HL-60 (cell line): ENCODE measurements around the gene PDXK.

Experiments used
- DNase-seq, 2 experiments: peaks; one replicate each; pipeline ENCODE4 v3.0.0-alpha.2; 2010 to 2020; ENCODE audit warnings: low read depth in 1 of 2, low spot score in 1 of 2
- H3K27ac ChIP-seq: fragments of 250-450 bp; sonication (Bioruptor Pico); replicated peaks from 2 replicates; pipeline ENCODE4 v1.5.1; 2020; ENCODE audit warnings: mild to moderate bottlenecking, moderate library complexity
- H3K27me3 ChIP-seq: fragments of 250-450 bp; sonication (Bioruptor Pico); 2 replicates; pipeline ENCODE4 v1.5.1; 2021; ENCODE audit warnings: mild to moderate bottlenecking, moderate library complexity; ENCODE audit not compliant: insufficient read depth, poor library complexity, severe bottlenecking
- H3K4me3 ChIP-seq: replicated peaks from 2 replicates; pipeline ENCODE4 v1.5.1; 2011; ENCODE audit warnings: mild to moderate bottlenecking, control low read depth, low read length; ENCODE audit not compliant: insufficient read depth
- GABPA ChIP-seq: IDR thresholded peaks from 2 replicates; pipeline ENCODE4 v1.6.1; 2012; ENCODE audit warnings: low read depth
- POLR2AphosphoS5 ChIP-seq: IDR thresholded peaks from 2 replicates; pipeline ENCODE4 v1.6.1; 2012; ENCODE audit warnings: low read depth
- SPI1 ChIP-seq: IDR thresholded peaks from 2 replicates; pipeline ENCODE4 v1.6.1; 2012; ENCODE audit warnings: low read depth, mild to moderate bottlenecking, borderline replicate concordance
- TF ChIP-seq, protein P1 (sequence below): IDR thresholded peaks from 2 replicates; pipeline ENCODE4 v1.6.1; 2012; ENCODE audit warnings: low read depth; ENCODE audit not compliant: insufficient replicate concordance
- TF ChIP-seq, protein P2 (sequence below): IDR thresholded peaks from one replicate; pipeline ENCODE4 v1.5.1; 2011; ENCODE audit warnings: low read length, control low read depth, inconsistent platforms; ENCODE audit not compliant: insufficient read depth

Gene PDXK

GRCh38 chr21:43772425-43772821 lies 53.5 kb downstream of the PDXK start:
- Histone ChIP-seq H3K27me3 (no peaks in the 10 kb centered on the region), H3K4me3 (no peak overlapping the region), H3K27ac (no peak overlapping the region)
- TF ChIP-seq POLR2AphosphoS5 (no peak), SPI1 (no peak), GABPA (no peak)
- TF ChIP-seq, protein P1, sequence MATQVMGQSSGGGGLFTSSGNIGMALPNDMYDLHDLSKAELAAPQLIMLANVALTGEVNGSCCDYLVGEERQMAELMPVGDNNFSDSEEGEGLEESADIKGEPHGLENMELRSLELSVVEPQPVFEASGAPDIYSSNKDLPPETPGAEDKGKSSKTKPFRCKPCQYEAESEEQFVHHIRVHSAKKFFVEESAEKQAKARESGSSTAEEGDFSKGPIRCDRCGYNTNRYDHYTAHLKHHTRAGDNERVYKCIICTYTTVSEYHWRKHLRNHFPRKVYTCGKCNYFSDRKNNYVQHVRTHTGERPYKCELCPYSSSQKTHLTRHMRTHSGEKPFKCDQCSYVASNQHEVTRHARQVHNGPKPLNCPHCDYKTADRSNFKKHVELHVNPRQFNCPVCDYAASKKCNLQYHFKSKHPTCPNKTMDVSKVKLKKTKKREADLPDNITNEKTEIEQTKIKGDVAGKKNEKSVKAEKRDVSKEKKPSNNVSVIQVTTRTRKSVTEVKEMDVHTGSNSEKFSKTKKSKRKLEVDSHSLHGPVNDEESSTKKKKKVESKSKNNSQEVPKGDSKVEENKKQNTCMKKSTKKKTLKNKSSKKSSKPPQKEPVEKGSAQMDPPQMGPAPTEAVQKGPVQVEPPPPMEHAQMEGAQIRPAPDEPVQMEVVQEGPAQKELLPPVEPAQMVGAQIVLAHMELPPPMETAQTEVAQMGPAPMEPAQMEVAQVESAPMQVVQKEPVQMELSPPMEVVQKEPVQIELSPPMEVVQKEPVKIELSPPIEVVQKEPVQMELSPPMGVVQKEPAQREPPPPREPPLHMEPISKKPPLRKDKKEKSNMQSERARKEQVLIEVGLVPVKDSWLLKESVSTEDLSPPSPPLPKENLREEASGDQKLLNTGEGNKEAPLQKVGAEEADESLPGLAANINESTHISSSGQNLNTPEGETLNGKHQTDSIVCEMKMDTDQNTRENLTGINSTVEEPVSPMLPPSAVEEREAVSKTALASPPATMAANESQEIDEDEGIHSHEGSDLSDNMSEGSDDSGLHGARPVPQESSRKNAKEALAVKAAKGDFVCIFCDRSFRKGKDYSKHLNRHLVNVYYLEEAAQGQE = no peak
- TF ChIP-seq, protein P2, sequence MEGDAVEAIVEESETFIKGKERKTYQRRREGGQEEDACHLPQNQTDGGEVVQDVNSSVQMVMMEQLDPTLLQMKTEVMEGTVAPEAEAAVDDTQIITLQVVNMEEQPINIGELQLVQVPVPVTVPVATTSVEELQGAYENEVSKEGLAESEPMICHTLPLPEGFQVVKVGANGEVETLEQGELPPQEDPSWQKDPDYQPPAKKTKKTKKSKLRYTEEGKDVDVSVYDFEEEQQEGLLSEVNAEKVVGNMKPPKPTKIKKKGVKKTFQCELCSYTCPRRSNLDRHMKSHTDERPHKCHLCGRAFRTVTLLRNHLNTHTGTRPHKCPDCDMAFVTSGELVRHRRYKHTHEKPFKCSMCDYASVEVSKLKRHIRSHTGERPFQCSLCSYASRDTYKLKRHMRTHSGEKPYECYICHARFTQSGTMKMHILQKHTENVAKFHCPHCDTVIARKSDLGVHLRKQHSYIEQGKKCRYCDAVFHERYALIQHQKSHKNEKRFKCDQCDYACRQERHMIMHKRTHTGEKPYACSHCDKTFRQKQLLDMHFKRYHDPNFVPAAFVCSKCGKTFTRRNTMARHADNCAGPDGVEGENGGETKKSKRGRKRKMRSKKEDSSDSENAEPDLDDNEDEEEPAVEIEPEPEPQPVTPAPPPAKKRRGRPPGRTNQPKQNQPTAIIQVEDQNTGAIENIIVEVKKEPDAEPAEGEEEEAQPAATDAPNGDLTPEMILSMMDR = no peak
- DNase-seq = no peak

GRCh38 chr21:43774163-43774562 lies 55.2 kb downstream of the PDXK start:
- TF ChIP-seq GABPA (no peak), POLR2AphosphoS5 (no peak), SPI1 (no peak)
- TF ChIP-seq, protein P1 = no peak
- TF ChIP-seq, protein P2 = no peak
- no peak for DNase-seq
- Histone ChIP-seq H3K4me3 (no peak overlapping the region), H3K27ac (no peak overlapping the region), H3K27me3 (no peaks in the 10 kb centered on the region)

DNA sequence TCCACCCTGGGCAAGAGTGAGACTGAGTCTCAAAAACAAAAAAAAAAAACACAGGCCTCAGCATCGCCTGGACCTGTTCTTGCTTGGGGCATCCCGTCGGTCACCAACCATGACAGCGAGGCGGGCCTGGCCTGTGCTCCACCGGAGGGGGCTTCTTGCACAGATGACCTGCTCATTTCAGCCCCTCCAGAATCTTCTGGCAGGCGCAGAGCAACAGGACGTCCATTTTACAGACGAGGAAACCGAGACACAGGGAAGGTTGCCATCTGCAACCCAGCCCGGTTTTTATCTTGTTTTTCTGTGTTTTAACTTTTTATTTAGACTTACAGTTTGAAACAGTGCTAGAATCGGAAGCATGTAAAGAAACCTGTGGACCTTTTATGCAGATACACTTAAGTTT lies 56.3 kb downstream of the PDXK start:
- TF ChIP-seq GABPA (no peak), POLR2AphosphoS5 (no peak), SPI1 (no peak)
- TF ChIP-seq, protein P2 = no peak
- TF ChIP-seq, protein P1 = no peak
- no peak for DNase-seq
- no peak overlapping the region for H3K27ac ChIP-seq
- H3K27me3 ChIP-seq = no peaks in the 10 kb centered on the region
- peak overlapping the region; percentile 61 for H3K4me3 ChIP-seq
